ENCODE data around the gene SUPT20H. TPM values are rescaled to one million over a fixed set of nuclear protein-coding genes. Genes with fewer than 3 reads are reported as not detected.

SUPT20H gene
- polyA plus RNA-seq, 10 donors, result 44.3 to 83.3 (median 53.1) TPM

DNA sequence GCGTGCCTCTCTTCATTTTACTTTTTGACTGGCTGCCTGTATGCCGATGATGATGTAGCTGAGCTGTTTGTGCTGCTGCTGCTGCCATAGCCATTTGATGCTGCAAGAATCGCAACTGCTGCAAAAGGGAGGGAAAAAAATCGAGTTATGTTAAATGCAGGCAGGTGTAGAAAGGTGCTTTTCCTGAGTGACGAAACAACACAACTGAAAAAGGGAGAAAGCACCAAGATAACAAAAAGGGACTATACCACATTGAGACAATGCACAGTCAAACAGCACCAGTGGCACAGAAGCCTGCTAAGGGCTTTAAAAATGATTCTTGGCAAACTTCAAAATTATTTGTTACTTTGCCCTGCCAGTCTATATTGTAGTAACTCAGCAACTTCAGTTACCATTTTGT, 49.8 kb downstream of the SUPT20H start:
- no peak for DNase-seq

DNA sequence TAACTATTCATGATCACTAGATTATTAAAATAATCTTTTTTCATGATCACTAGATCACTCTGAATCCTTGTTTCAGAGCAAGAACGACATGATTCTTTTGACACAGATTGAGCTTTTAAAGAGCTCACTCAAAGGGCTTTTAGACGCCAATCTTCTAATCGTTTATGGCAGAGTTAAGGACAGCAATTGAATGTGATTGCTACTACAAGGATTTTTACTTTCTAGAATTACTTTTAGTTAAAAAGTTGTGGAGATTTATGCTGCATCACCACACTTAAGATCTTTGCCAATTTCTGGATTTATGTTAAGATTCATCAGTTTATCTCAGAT, 57.6 kb downstream of the SUPT20H start:
- no peak for DNase-seq

DNA sequence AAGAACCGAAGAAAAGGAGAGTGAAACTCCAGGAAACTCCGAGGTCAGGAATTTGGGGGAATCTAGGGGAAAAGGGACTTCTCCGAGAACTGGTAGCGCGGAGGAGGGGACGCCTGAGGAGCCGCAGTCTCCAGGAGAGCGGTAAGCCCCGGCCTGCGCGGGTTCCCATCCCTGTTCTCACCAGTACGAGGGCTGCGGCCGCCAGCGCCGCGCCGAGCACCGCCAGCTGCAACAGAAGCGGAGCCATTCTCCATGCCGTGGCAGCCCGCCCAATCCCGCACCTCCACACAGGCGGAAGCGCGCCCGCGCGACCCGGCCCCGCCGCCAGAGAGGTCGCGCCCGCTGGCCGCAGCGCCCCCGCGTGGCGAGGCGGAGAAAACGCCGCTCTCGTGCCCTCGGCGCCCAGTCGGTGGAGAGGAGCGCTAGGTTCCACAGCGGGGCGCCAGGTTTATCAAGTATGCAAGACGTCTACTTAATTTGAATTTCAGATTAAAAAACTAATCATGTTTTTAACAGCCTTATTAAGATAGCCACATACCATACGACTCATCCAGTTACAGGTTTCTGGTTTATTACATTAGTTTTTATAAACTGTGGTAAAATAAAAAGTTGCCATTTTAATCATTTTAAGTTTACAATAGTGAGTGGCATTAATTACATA, 60.3 kb downstream of the SUPT20H start, which contains the start of gene ALG5:
ALG5 (minus strand) TSS at position 287 of the 661 bp plus-strand sequence; CDS start at position 247, 40 bp downstream.
- peak; percentile 90 to 97 (median 95) for DNase-seq

DNA sequence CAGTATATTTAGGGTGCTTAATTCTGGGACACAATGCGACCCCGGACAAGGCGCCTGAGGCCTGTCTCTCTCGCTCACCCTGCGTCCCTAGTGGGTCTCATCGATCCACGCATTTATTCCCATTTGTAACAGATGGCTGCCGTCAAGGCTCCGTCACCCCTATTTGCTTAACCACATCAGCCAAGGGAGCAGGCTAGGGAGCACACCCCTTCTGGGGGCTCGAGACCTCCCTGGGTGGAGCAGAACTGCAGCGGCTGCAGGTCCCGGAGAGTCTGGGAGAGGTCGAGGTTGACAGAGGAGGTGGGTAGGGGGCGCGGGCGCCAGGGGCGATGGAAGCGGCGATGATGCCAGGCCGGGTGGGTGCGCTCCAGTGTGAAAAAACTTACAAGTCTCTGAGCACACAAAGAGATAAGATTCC, 60.9 kb downstream of the SUPT20H start:
- DNase-seq, result peak in 2 of 3 donors; percentile 8 to 62

DNA sequence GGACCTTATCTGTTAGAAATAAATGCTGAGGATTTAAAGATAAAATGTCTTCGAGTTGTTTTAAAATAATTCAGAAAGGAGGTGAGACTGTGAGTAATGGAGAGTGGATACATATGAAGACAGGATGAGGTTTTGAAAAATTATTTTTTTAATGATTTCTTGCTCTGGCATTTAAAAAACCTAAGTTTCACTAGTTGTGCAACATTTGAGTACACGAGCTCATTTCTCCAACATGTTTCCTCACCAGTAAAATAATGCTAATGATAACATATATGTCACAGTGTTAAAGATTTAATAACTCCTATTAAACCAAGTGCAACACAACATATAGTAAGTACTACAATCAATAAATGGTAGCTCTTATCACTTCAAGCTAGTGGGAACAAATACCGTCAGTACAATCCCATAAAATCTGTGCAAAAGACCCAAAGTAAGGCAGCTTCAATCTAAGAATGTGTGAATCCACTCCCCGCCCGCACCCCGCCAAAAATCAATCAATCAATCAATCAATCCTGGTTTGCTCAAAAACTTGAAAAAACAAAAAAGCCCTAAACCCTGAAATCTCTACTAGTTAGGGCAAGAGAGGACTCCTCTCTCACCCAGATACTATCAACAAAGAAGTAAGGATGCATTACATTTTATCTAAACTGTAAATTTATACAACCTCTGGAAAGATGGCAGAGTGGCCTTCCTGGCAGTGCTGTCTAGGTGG, 61.6 kb downstream of the SUPT20H start:
- no peak for DNase-seq

DNA sequence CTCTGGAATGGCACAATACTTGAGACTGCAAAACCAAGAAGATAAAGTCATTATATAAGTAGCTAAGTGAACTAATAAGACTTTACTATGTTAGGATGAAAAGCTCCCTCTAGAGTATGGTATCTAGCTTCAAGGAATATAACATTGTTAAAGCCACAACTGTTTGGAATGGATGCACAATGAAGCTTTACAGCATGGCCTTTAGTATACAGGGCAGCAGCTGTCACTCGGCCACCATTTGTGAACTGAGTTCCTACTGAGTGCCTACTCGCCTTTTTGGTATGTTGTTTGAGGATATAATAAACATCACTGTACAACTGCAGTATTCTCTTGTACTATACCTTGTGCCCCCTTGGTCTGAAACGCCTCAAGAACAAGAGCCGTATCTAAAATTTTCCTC, 67.1 kb downstream of the SUPT20H start:
- DNase-seq, result no peak

- no peak for DNase-seq
Observed at GRCh38 chr13:36986462-36987240, 72.8 kb downstream of the SUPT20H start.

- peak in 1 of 3 donors; percentile 66 for DNase-seq
Observed at GRCh38 chr13:36981156-36981743, 78.2 kb downstream of the SUPT20H start.

DNA sequence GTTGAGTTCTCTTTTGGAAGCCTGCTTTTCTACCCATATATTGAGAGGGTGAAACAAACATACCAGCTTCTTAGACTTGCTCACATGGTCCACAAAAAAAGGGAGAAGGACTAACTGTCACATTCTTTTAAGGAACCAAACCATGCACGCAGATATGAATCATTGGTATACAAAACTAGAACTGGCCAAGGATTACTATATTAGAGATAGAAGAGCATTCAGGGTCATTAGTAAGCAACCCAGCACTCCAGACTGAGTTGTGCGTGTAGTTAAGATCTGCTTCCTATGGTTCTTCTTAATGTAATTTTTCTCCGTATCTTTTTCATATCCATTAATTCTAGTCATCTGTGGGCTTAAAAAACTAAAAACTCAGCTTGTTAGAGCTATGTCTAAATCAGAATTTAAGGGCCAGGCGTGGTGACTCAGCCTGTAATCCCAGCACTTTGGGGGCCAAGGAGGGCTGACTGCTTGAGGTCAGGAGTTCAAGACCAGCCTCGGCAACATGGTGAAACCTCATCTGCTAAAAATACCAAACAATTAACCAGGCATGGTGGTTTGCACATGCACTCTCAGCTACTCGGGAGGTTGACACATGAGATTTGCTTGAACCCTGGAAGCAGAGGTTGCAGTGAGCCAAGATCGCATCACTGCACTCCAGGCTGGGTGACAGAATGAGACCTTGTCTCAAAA, 80.0 kb downstream of the SUPT20H start:
- no peak for DNase-seq

- DNase-seq, result no peak
Observed at GRCh38 chr13:36975172-36975571, 84.3 kb downstream of the SUPT20H start.

DNA sequence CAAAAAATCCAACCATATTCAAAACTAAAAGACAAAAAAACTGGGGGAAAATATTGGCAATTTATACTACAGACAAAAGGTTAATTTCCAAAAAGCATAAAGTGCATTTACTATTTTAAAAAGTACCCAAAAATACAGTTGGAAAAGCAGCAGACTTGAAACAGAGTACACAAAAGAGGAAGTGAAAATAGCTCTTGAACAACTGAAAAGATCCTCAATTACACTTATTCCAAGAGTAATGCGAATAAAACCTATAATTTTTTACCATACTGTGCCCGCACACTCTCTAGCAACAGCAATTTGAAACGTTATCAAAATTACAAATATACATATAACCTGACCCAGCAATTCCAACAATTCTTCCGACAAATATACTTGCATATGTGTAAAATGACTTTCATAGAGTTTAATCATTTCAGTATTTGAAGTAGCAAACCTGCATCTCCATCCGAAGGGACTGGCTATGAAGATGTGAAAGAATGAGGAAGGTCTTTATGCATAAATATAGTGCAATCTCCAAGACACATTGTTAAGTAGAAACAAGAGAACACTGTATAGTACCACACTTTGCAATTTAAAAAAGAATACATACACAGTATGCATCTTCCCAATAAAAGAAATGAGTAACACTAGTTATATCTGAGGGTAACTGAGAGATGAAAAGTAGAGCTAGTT, 85.7 kb downstream of the SUPT20H start:
- DNase-seq, result no peak

GRCh38 chr13:36973009-36973408, 86.5 kb downstream of the SUPT20H start:
- no peak for DNase-seq

GRCh38 chr13:36966404-36966803, 93.1 kb downstream of the SUPT20H start:
- no peak for DNase-seq

- peak in 1 of 3 donors; percentile 26 for DNase-seq
Observed at GRCh38 chr13:36965767-36966166, 93.7 kb downstream of the SUPT20H start.

DNA sequence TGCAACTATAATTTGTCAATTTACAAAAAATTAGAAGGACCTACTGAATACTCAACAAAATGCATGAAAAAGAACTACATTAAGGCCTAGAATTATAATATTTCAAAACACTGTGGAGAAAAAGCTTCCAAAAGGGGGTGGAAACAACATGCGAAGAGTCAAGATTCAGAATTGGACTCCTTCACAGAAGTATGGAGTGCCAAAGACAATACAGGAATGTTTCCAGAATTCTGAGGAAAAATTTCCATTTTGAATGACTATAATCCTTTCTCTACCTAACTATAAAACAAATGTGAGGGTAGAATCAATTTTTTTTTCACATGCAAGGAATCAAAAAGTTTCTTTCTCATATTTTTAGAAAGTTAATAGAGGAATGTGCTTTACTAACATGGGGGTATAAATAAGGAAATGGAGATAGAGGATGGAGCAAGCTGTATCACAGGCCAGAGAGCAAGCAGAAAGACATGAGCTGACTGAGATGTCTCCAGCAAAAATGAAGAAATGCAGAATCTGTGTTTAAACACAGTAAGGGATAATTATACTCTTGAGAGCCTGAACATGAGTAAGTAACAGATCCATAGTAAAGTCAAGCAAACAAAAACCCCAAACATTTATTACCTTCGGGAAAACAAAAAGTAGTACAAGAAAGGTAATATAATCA, 99.9 kb downstream of the SUPT20H start:
- peak; percentile 48 to 84 (median 76) for DNase-seq

Other genes starting within 250 kb of the SUPT20H start
- gene RFXAP, start 240.5 kb downstream of the SUPT20H start, polyA plus RNA-seq (ENCODE audit: insufficient read length in 10 of 10), result 10 to 100 TPM in 6 of 10 donors, 1 to 10 TPM in 4; 8.1 to 15.0 (median 11.3) TPM
- 10 to 100 TPM; 10.0 to 22.4 (median 14.9) TPM for gene SMAD9, start 139.4 kb downstream of the SUPT20H start, polyA plus RNA-seq (ENCODE audit: insufficient read length in 10 of 10)
- 10 to 100 TPM; 18.7 to 25.2 (median 21.2) TPM for gene ALG5, start 60.3 kb downstream of the SUPT20H start, polyA plus RNA-seq (ENCODE audit: insufficient read length in 10 of 10)
- 10 to 100 TPM; 35.8 to 56.9 (median 43.3) TPM for gene EXOSC8, start 58.9 kb downstream of the SUPT20H start, polyA plus RNA-seq (ENCODE audit: insufficient read length in 10 of 10)
- gene CSNK1A1L, start 46.0 kb upstream of the SUPT20H start, polyA plus RNA-seq (ENCODE audit: insufficient read length in 10 of 10), result under 1 TPM in 8 of 10 donors, not detected in 2; 0.07 to 0.17 (median 0.10) TPM